HepG2 (cell line): ENCODE data around the gene SHISA9. TPM values are rescaled to one million over a fixed set of nuclear protein-coding genes. Genes with fewer than 3 reads are reported as not detected.

Source experiments
- ATAC-seq: fragments of 200-7000 bp; cut with Tn5 transposase; 3 replicates; pipeline ENCODE4 v1.9.1; 2020; ENCODE audit warnings: mild to moderate bottlenecking, moderate library complexity
- BruUV-seq: library from RNA; stranded (reverse); fragments of 400-500 nt; replicated peaks from 2 replicates; lab custom pipeline; 2021; lab: Mats Ljungman, UMichigan
- CTCF ChIA-PET: fragments of 300-600 bp; formaldehyde crosslinking; extraction: SDS; loops from one replicate; lab custom pipeline; 2021; ENCODE audit warnings: low total read pairs, inconsistent platforms, low intra/inter-chr PET ratio; lab: Yijun Ruan, JAX
- POLR2A ChIA-PET: fragments of 350-600 bp; sonication (Branson Sonifier 250); formaldehyde crosslinking; loops from one replicate; lab custom pipeline; 2020; ENCODE audit warnings: antibody characterized with exemption, inconsistent platforms; lab: Yijun Ruan, JAX
- DNase-seq: peaks from one replicate; pipeline ENCODE4 v3.0.0-alpha.2; 2015; ENCODE audit warnings: low spot score
- FAIRE-seq: peaks from 3 replicates; lab custom pipeline; 2011; peaks lifted over from hg19 to GRCh38; lab: Jason Lieb, UNC
- H2AFZ ChIP-seq: one replicate; pipeline ENCODE4 v1.6.1; 2011; ENCODE audit warnings: low read length, inconsistent platforms
- H3K27ac ChIP-seq: fragments of 300-600 bp; 3 replicates; pipeline ENCODE4 v1.8.0; 2011; ENCODE audit warnings: mixed run types, mild to moderate bottlenecking, mixed read lengths, low read length, inconsistent platforms; ENCODE audit not compliant: insufficient read depth; ENCODE audit errors: extremely low read length
- H3K27me3 ChIP-seq, 2 experiments: fragments of 200-600 bp in 1 of 2; 2 replicates in 1 of 2; 3 replicates in 1 of 2; pipeline versions ENCODE4 v1.6.0 to v1.8.0; 2011; ENCODE audit warnings: low read length in 2 of 2, mild to moderate bottlenecking in 2 of 2, moderate library complexity in 2 of 2, inconsistent platforms in 1 of 2; ENCODE audit not compliant: insufficient read depth in 2 of 2, control insufficient read depth in 1 of 2
- H3K36me3 ChIP-seq, 2 experiments: fragments of 200-600 bp in 1 of 2; replicated peaks in 1 of 2; 2 replicates in 1 of 2; 3 replicates in 1 of 2; pipeline versions ENCODE4 v1.5.1 to v1.8.0; 2011; ENCODE audit warnings: low read length in 2 of 2, inconsistent platforms in 1 of 2; ENCODE audit not compliant: insufficient read depth in 2 of 2, control insufficient read depth in 1 of 2
- H3K4me1 ChIP-seq: 2 replicates; pipeline ENCODE4 v1.5.1; 2012; ENCODE audit warnings: low read length, inconsistent platforms; ENCODE audit not compliant: insufficient read depth
- H3K4me2 ChIP-seq: 2 replicates; pipeline ENCODE4 v1.6.0; 2011; ENCODE audit warnings: low read depth, low read length, inconsistent platforms
- H3K4me3 ChIP-seq, 3 experiments: fragments of 200-600 bp in 1 of 3; sonication (generic), shearing (Covaris generic) in 1 of 3; replicated peaks in 1 of 3; 2 replicates each; pipeline ENCODE4 v1.5.1; 2011 to 2016; ENCODE audit warnings: low read length in 3 of 3, inconsistent platforms in 2 of 3, low read depth in 2 of 3, mild to moderate bottlenecking in 2 of 3, control low read depth in 1 of 3, mixed read lengths in 1 of 3; ENCODE audit not compliant: insufficient read depth in 1 of 3
- H3K79me2 ChIP-seq: one replicate; pipeline ENCODE4 v1.6.1; 2011; ENCODE audit warnings: low read length, inconsistent platforms; ENCODE audit not compliant: insufficient read depth
- H3K9ac ChIP-seq: 2 replicates; pipeline ENCODE4 v1.6.0; 2011; ENCODE audit warnings: mild to moderate bottlenecking, low read depth, low read length, inconsistent platforms; ENCODE audit not compliant: insufficient read depth
- H3K9me3 ChIP-seq: 2 replicates; pipeline ENCODE4 v1.5.1; 2012; ENCODE audit warnings: mild to moderate bottlenecking, low read length
- H4K20me1 ChIP-seq: 2 replicates; pipeline ENCODE4 v1.6.0; 2011; ENCODE audit warnings: inconsistent platforms, mild to moderate bottlenecking, low read length, moderate library complexity; ENCODE audit not compliant: insufficient read depth
- CC2D1A ChIP-seq: sonication (generic); formaldehyde crosslinking; IDR thresholded peaks from 2 replicates; pipeline ENCODE4 v1.8.1; 2023; ENCODE audit warnings: mild to moderate bottlenecking, missing genetic modification reagents
- DNMT1 ChIP-seq: sonication (generic); formaldehyde crosslinking; IDR thresholded peaks from 2 replicates; pipeline ENCODE4 v1.5.1; 2020; ENCODE audit warnings: mild to moderate bottlenecking, missing genetic modification reagents
- FOXP1 ChIP-seq, 2 experiments: fragments of 450-650 bp in 1 of 2; IDR thresholded peaks; 2 replicates each; pipeline ENCODE4 v1.6.1; 2017 to 2018; ENCODE audit warnings: antibody characterized with exemption in 1 of 2
- GFI1 ChIP-seq: sonication (generic); formaldehyde crosslinking; IDR thresholded peaks from 2 replicates; pipeline ENCODE4 v1.5.0; 2020; ENCODE audit warnings: missing genetic modification reagents, mild to moderate bottlenecking, borderline replicate concordance
- KAT8 ChIP-seq: IDR thresholded peaks from 2 replicates; pipeline ENCODE4 v1.6.1; 2016; ENCODE audit warnings: missing genetic modification reagents, missing compliant biosample characterization
- NR2F2 ChIP-seq: IDR thresholded peaks from 2 replicates; pipeline ENCODE4 v1.6.1; 2012; ENCODE audit warnings: low read depth, inconsistent platforms, borderline replicate concordance
- RFX3 ChIP-seq: IDR thresholded peaks from 2 replicates; pipeline ENCODE4 v1.6.1; 2016; ENCODE audit warnings: missing biosample characterization, missing genetic modification reagents
- SNAPC2 ChIP-seq: sonication (generic); formaldehyde crosslinking; IDR thresholded peaks from 2 replicates; pipeline ENCODE4 v1.8.1; 2022; ENCODE audit warnings: mild to moderate bottlenecking, missing genetic modification reagents
- SP140L ChIP-seq: sonication (generic); formaldehyde crosslinking; IDR thresholded peaks from 2 replicates; pipeline ENCODE4 v1.4.0; 2020; ENCODE audit warnings: missing genetic modification reagents, borderline replicate concordance
- SP5 ChIP-seq: IDR thresholded peaks from 2 replicates; pipeline ENCODE4 v1.6.1; 2016; ENCODE audit warnings: low read depth, borderline replicate concordance
- ZC3H4 ChIP-seq: sonication (generic); formaldehyde crosslinking; IDR thresholded peaks from 2 replicates; pipeline ENCODE4 v1.4.0; 2020; ENCODE audit warnings: missing genetic modification reagents, borderline replicate concordance
- ZKSCAN8 ChIP-seq: IDR thresholded peaks from 2 replicates; pipeline ENCODE4 v1.6.1; 2016; ENCODE audit warnings: borderline replicate concordance, missing genetic modification reagents, missing compliant biosample characterization
- ZNF329 ChIP-seq: sonication (generic); formaldehyde crosslinking; IDR thresholded peaks from 2 replicates; pipeline ENCODE4 v1.9.0; 2021; ENCODE audit warnings: low read depth, mild to moderate bottlenecking, missing genetic modification reagents
- ZNF510 ChIP-seq: sonication (generic); formaldehyde crosslinking; IDR thresholded peaks from 2 replicates; pipeline ENCODE4 v1.4.0; 2020; ENCODE audit warnings: low read depth, mild to moderate bottlenecking, missing genetic modification reagents
- ZNF766 ChIP-seq: sonication (generic); formaldehyde crosslinking; IDR thresholded peaks from 2 replicates; pipeline ENCODE4 v1.5.0; 2020; ENCODE audit warnings: missing genetic modification reagents, borderline replicate concordance
- WGBS: methylation state at CpG from one replicate; pipeline ENCODE4 v1.1.6; 2017; ENCODE audit warnings: low lambda C conversion rate; 5-methylcytosine and 5-hydroxymethylcytosine counted together
- in situ Hi-C: cut with HindIII; loops from 2 replicates; pipeline ENCODE4 v1.10.0; 2017; ENCODE audit warnings: low pct_unique_long_range_greater_than_20kb; ENCODE audit not compliant: extremely low pct_ligation_motif_present
- intact Hi-C: fragments of 100-400 bp; cut with micrococcal nuclease; formaldehyde crosslinking; loops from one replicate; pipeline ENCODE4 v1.10.0; 2022; ENCODE audit not compliant: unreplicated experiment
- polyA plus RNA-seq, 8 experiments: library from polyadenylated mRNA; depleted of rRNA in 3 of 8; stranded (reverse) in 7 of 8; unstranded in 1 of 8; fragments of >200 nt; fragmentation: Illumina TruSeq in 4 of 8; extraction: Trizol in 4 of 8; gene quantifications; 2 replicates each; pipeline versions ENCODE4 v1.2.1 to v1.2.3, GENCODE V29; 2011 to 2016; ENCODE audit warnings: low read depth in 4 of 8, missing spikeins in 1 of 8, mixed read lengths in 1 of 8; ENCODE audit not compliant: insufficient read depth in 1 of 8
- total RNA-seq, 5 experiments: library from RNA; depleted of rRNA; stranded (reverse); fragments of >200 nt; fragmentation: Illumina TruSeq; extraction: Trizol; gene quantifications; 2 replicates each; pipeline ENCODE4 v1.2.3, GENCODE V29; 2016; ENCODE audit warnings: low read depth in 1 of 5
- TF ChIP-seq, protein P1 (sequence below): sonication (generic); formaldehyde crosslinking; IDR thresholded peaks from 2 replicates; pipeline ENCODE4 v1.8.1; 2022; ENCODE audit warnings: mild to moderate bottlenecking, missing genetic modification reagents
- TF ChIP-seq, protein P2 (sequence below): IDR thresholded peaks from 2 replicates; pipeline ENCODE4 v1.6.1; 2018; ENCODE audit warnings: missing genetic modification reagents
- TF ChIP-seq, protein P3 (sequence below): sonication (generic); formaldehyde crosslinking; IDR thresholded peaks from 2 replicates; pipeline ENCODE4 v1.4.0; 2020; ENCODE audit warnings: missing genetic modification reagents, low read depth, mild to moderate bottlenecking, borderline replicate concordance
- TF ChIP-seq, protein P4 (sequence below): IDR thresholded peaks from 2 replicates; pipeline ENCODE4 v1.6.1; 2016; ENCODE audit warnings: missing genetic modification reagents, missing compliant biosample characterization

The SHISA9 gene
- total and polyA plus RNA-seq, 2 of the 13 experiments (the other 11 are each of a cell fraction or from before 2014, with no cell fraction given), result 0.01 TPM; not detected in 1

DNA sequence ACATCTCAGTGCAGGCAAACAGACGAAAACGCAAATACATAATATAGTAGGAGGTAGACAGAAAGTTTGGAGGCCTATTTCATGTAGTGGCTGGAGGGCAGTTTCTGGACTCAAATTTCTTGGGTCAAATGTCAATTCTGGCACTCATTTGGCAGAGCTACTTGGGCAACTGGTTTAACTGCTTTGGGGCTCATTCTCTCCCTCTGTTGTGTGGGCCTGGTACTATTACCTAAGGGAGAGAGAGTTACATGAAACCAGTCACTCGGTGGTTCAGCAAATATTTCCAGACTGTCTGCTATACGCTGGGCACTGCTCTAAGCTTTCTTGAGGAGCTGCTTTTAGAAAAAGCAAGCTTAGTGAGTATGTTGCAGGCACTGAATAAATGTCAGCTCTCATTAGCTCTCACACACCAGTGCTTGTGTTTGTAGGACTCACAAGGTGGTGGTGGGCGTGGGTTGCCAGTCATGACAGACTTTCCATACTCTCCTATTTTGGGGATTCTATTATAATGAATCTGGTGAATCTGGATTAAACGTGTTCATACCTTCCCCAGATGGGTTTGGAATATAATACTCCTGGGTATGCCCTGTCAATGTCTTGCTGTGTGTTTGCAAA is 1.8 kb upstream of the SHISA9 start:
- Histone ChIP-seq H3K27ac (no peak overlapping the region), H3K27me3 (peaks cover 14 to 55% of the 10 kb centered on the region in 2 experiments), H2AFZ (no peak overlapping the region), H3K36me3 (no peaks in the 10 kb centered on the region), H3K4me2 (no peak overlapping the region), H3K9ac (no peak overlapping the region), H4K20me1 (no peaks in the 10 kb centered on the region; the same call in 1 of the 2 replicates), H3K79me2 (no peaks in the 10 kb centered on the region), H3K9me3 (no peaks in the 10 kb centered on the region), H3K4me1 (no peaks in the 10 kb centered on the region), H3K4me3 (no peak overlapping the region)
- WGBS, result 21% methylated on average over 6 of the region's 6 CpGs
- intact Hi-C loops (loop anchor here (5.0 to 10.0 kb wide), 5 partner anchors 213 to 975 kb away; no protein-coding TSS in a partner anchor), in situ Hi-C loops (no loop called here)
- CTCF ChIA-PET, result no interaction called here
- ATAC-seq (no peak), DNase-seq (no peak), FAIRE-seq (no peak)
- TF ChIP-seq, protein P1, sequence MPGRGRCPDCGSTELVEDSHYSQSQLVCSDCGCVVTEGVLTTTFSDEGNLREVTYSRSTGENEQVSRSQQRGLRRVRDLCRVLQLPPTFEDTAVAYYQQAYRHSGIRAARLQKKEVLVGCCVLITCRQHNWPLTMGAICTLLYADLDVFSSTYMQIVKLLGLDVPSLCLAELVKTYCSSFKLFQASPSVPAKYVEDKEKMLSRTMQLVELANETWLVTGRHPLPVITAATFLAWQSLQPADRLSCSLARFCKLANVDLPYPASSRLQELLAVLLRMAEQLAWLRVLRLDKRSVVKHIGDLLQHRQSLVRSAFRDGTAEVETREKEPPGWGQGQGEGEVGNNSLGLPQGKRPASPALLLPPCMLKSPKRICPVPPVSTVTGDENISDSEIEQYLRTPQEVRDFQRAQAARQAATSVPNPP (CRISPR knock-in tag), result no peak
- TF ChIP-seq KAT8 (CRISPR knock-in tag) (no peak), NR2F2 (no peak), ZNF510 (CRISPR knock-in tag) (no peak), FOXP1 (IDR thresholded peaks at IDR 0.05) (no peak), FOXP1 (CRISPR knock-in tag; IDR thresholded peaks at IDR 0.05) (no peak), ZKSCAN8 (CRISPR knock-in tag) (no peak), SP140L (CRISPR knock-in tag) (no peak), CC2D1A (CRISPR knock-in tag) (no peak), ZNF766 (CRISPR knock-in tag) (no peak), ZNF329 (CRISPR knock-in tag) (no peak), RFX3 (no peak), ZC3H4 (no peak), SP5 (CRISPR knock-in tag) (no peak), SNAPC2 (CRISPR knock-in tag) (no peak), GFI1 (CRISPR knock-in tag) (no peak), DNMT1 (CRISPR knock-in tag) (no peak)
- TF ChIP-seq, protein P2, sequence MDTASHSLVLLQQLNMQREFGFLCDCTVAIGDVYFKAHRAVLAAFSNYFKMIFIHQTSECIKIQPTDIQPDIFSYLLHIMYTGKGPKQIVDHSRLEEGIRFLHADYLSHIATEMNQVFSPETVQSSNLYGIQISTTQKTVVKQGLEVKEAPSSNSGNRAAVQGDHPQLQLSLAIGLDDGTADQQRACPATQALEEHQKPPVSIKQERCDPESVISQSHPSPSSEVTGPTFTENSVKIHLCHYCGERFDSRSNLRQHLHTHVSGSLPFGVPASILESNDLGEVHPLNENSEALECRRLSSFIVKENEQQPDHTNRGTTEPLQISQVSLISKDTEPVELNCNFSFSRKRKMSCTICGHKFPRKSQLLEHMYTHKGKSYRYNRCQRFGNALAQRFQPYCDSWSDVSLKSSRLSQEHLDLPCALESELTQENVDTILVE, result no peak
- TF ChIP-seq, protein P3, sequence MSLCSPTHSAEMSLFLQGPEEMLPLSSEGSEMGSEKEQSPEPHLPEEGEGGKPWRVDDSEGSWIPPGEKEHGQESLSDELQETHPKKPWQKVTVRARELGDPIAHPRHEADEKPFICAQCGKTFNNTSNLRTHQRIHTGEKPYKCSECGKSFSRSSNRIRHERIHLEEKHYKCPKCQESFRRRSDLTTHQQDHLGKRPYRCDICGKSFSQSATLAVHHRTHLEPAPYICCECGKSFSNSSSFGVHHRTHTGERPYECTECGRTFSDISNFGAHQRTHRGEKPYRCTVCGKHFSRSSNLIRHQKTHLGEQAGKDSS (CRISPR knock-in tag), result no peak
- TF ChIP-seq, protein P4, sequence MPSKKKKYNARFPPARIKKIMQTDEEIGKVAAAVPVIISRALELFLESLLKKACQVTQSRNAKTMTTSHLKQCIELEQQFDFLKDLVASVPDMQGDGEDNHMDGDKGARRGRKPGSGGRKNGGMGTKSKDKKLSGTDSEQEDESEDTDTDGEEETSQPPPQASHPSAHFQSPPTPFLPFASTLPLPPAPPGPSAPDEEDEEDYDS, result no peak
- BruUV-seq, result no TSS peak
- POLR2A ChIA-PET, result no interaction called here
